Keratinocyte (primary cell): ENCODE results near the gene NIPA2. TPM values are rescaled to one million over a fixed set of nuclear protein-coding genes. Genes with fewer than 3 reads are reported as not detected.

Experiments
- DNase-seq: peaks from one replicate; pipeline ENCODE4 v3.0.0-alpha.2; 2011; ENCODE audit warnings: low read depth, missing footprints, low spot score
- FAIRE-seq: peaks from 2 replicates; lab custom pipeline; 2011; peaks lifted over from hg19 to GRCh38; lab: Jason Lieb, UNC
- H2AFZ ChIP-seq: 2 replicates; pipeline ENCODE4 v1.6.0; 2012; ENCODE audit warnings: low read length, control low read depth, inconsistent platforms; ENCODE audit not compliant: control insufficient read depth
- H3K27ac ChIP-seq: 2 replicates; pipeline ENCODE4 v1.5.1; 2011; ENCODE audit warnings: low read length; ENCODE audit not compliant: control insufficient read depth, insufficient read depth
- H3K27me3 ChIP-seq: 3 replicates; pipeline ENCODE4 v1.6.0; 2011; ENCODE audit warnings: low read length; ENCODE audit not compliant: control insufficient read depth, insufficient read depth; ENCODE audit errors: extremely low read depth
- H3K36me3 ChIP-seq, 2 experiments: 2 replicates in 1 of 2; 3 replicates in 1 of 2; pipeline ENCODE4 v1.5.1; 2011; ENCODE audit warnings: low read length in 2 of 2, mild to moderate bottlenecking in 1 of 2; ENCODE audit not compliant: control insufficient read depth in 2 of 2, insufficient read depth in 2 of 2; ENCODE audit errors: extremely low read depth in 1 of 2
- H3K4me1 ChIP-seq: 3 replicates; pipeline ENCODE4 v1.5.1; 2011; ENCODE audit warnings: low read length; ENCODE audit not compliant: control insufficient read depth, insufficient read depth; ENCODE audit errors: extremely low read depth
- H3K4me2 ChIP-seq: 3 replicates; pipeline ENCODE4 v1.6.0; 2011; ENCODE audit warnings: low read depth, low read length; ENCODE audit not compliant: control insufficient read depth, insufficient read depth; ENCODE audit errors: extremely low read depth
- H3K4me3 ChIP-seq, 3 experiments: fragments of 200-600 bp in 1 of 3; sonication (generic) in 1 of 3; 2 replicates in 2 of 3; 3 replicates in 1 of 3; pipeline ENCODE4 v1.5.1; 2011 to 2016; ENCODE audit warnings: low read length in 3 of 3, mild to moderate bottlenecking in 3 of 3, control low read depth in 2 of 3, inconsistent platforms in 1 of 3, low read depth in 1 of 3, mixed read lengths in 1 of 3, mixed run types in 1 of 3, moderate library complexity in 1 of 3; ENCODE audit not compliant: control insufficient read depth in 2 of 3, insufficient read depth in 2 of 3; ENCODE audit errors: extremely low read depth in 1 of 3
- H3K79me2 ChIP-seq: 2 replicates; pipeline ENCODE4 v1.6.0; 2012; ENCODE audit warnings: low read length; ENCODE audit not compliant: control insufficient read depth, insufficient read depth
- H3K9ac ChIP-seq: 3 replicates; pipeline ENCODE4 v1.6.0; 2011; ENCODE audit warnings: low read length; ENCODE audit not compliant: control insufficient read depth, insufficient read depth; ENCODE audit errors: extremely low read depth
- H3K9me1 ChIP-seq: 3 replicates; pipeline ENCODE4 v1.6.0; 2011; ENCODE audit warnings: low read length; ENCODE audit not compliant: control insufficient read depth, insufficient read depth; ENCODE audit errors: extremely low read depth
- H3K9me3 ChIP-seq: 2 replicates; pipeline ENCODE4 v1.5.1; 2012; ENCODE audit warnings: low read depth, low read length; ENCODE audit not compliant: control insufficient read depth
- H4K20me1 ChIP-seq: 3 replicates; pipeline ENCODE4 v1.6.0; 2011; ENCODE audit warnings: low read length; ENCODE audit not compliant: control insufficient read depth, insufficient read depth; ENCODE audit errors: extremely low read depth
- CTCF ChIP-seq, 3 experiments: IDR thresholded peaks in 1 of 3; conservative IDR thresholded peaks in 1 of 3; optimal IDR thresholded peaks in 1 of 3; 2 replicates in 2 of 3; 3 replicates in 1 of 3; pipeline versions ENCODE3 to v1.5.1; 2011; ENCODE audit warnings: low read length in 3 of 3, mild to moderate bottlenecking in 3 of 3, moderate library complexity in 2 of 3, control low read depth in 1 of 3, inconsistent platforms in 1 of 3; ENCODE audit not compliant: insufficient read depth in 2 of 3; ENCODE audit errors: extremely low read depth in 1 of 3
- EZH2 ChIP-seq: IDR thresholded peaks from one replicate; pipeline ENCODE4 v1.6.1; 2012; ENCODE audit warnings: inconsistent platforms, mild to moderate bottlenecking, low read length, moderate library complexity
- dilution Hi-C: fragments of 300-500 bp; cut with MboI; formaldehyde crosslinking; loops from one replicate; pipeline ENCODE4 v1.7.0; 2020; ENCODE audit warnings: low sequenced_read_pairs; ENCODE audit not compliant: extremely low pct_ligation_motif_present
- polyA plus RNA-seq, 5 experiments: library from polyadenylated mRNA; depleted of rRNA in 3 of 5; stranded (reverse) in 3 of 5; stranded (forward) in 1 of 5; unstranded in 1 of 5; fragments of >200 nt; gene quantifications; 1 replicate in 1 of 5; 2 replicates in 3 of 5; 3 replicates in 1 of 5; pipeline versions ENCODE4 v1.2.1 to v1.2.3, GENCODE V29; 2011 to 2012; ENCODE audit warnings: missing spikeins in 2 of 5, low read depth in 1 of 5, low replicate concordance in 1 of 5

Gene NIPA2
- polyA plus RNA-seq, 1 donor (not counting 4 experiments of a cell fraction or from before 2014, with no cell fraction given): 81.2 TPM

- peaks cover 0 to 6% of the 10 kb centered on the region in 2 experiments for H3K36me3 ChIP-seq
- no peak for DNase-seq
- H3K9me3 ChIP-seq: no peaks in the 10 kb centered on the region
- H3K27ac ChIP-seq: no peak overlapping the region
- H3K9me1 ChIP-seq: no peaks in the 10 kb centered on the region
- H3K4me1 ChIP-seq: no peaks in the 10 kb centered on the region
- dilution Hi-C loops: no loop called here
- peaks cover 5% of the 10 kb centered on the region for H3K79me2 ChIP-seq
- no peaks in the 10 kb centered on the region for H4K20me1 ChIP-seq
- H3K27me3 ChIP-seq: no peaks in the 10 kb centered on the region
- H3K4me3 ChIP-seq: no peak overlapping the region
- TF ChIP-seq CTCF (optimal IDR thresholded peaks at IDR 0.05 in 1 of 3, IDR thresholded peaks at IDR 0.05 in 1 of 3, conservative IDR thresholded peaks at IDR 0.05 in 1 of 3; ENCODE audit: extremely low read depth in 1 of 3, insufficient read depth in 2 of 3, low read length in 3 of 3): peak in 2 of 3 experiments; percentile 10 to 55
- TF ChIP-seq EZH2: no peak
- no peak overlapping the region for H3K4me2 ChIP-seq
- no peak for FAIRE-seq
- no peak overlapping the region for H2AFZ ChIP-seq
- no peak overlapping the region for H3K9ac ChIP-seq
Measured at GRCh38 chr15:22811640-22812039, 26.8 kb upstream of the NIPA2 start.

GRCh38 chr15:22813844-22814243 lies 24.6 kb upstream of the NIPA2 start:
- Histone ChIP-seq H3K9ac (no peak overlapping the region), H3K4me2 (no peak overlapping the region), H3K4me3 (no peak overlapping the region), H3K27ac (no peak overlapping the region), H2AFZ (no peak overlapping the region), H3K4me1 (no peaks in the 10 kb centered on the region), H3K9me1 (no peaks in the 10 kb centered on the region), H3K36me3 (peaks cover 0 to 6% of the 10 kb centered on the region in 2 experiments), H4K20me1 (no peaks in the 10 kb centered on the region), H3K9me3 (no peaks in the 10 kb centered on the region), H3K79me2 (no peaks in the 10 kb centered on the region), H3K27me3 (no peaks in the 10 kb centered on the region)
- no peak for DNase-seq
- dilution Hi-C loops: no loop called here
- no peak for FAIRE-seq
- TF ChIP-seq EZH2 (no peak), CTCF (optimal IDR thresholded peaks at IDR 0.05 in 1 of 3, IDR thresholded peaks at IDR 0.05 in 1 of 3, conservative IDR thresholded peaks at IDR 0.05 in 1 of 3; ENCODE audit: extremely low read depth in 1 of 3, insufficient read depth in 2 of 3, low read length in 3 of 3) (no peak)
